Esophagus muscularis mucosa (tissue), 4 donors: ENCODE data around the gene BICD2.

Source experiments
- CTCF ChIP-seq, 3 experiments: fragments of 200-600 bp in 2 of 3; fragments of 450-650 bp in 1 of 3; sonication (generic) in 2 of 3; IDR thresholded peaks; one replicate each; pipeline ENCODE4 v1.5.1; 2017 to 2019; ENCODE audit warnings: antibody characterized with exemption in 3 of 3, mild to moderate bottlenecking in 2 of 3, moderate library complexity in 1 of 3
- EP300 ChIP-seq: sonication (generic); formaldehyde crosslinking; IDR thresholded peaks from one replicate; pipeline ENCODE4 v1.6.1; 2017; ENCODE audit warnings: antibody characterized with exemption
- POLR2A ChIP-seq: fragments of 450-650 bp; IDR thresholded peaks from one replicate; pipeline ENCODE4 v1.6.1; 2017; ENCODE audit warnings: antibody characterized with exemption, moderate library complexity, mild to moderate bottlenecking, low read depth

- no peak for TF ChIP-seq CTCF (IDR thresholded peaks at IDR 0.05)
- no peak for TF ChIP-seq POLR2A
- TF ChIP-seq EP300, result no peak
These were observed 4.7 kb upstream of the BICD2 start for GRCh38 chr9:92769286-92769685.
